Measurements from ENCODE around the gene SNX30.

DNA sequence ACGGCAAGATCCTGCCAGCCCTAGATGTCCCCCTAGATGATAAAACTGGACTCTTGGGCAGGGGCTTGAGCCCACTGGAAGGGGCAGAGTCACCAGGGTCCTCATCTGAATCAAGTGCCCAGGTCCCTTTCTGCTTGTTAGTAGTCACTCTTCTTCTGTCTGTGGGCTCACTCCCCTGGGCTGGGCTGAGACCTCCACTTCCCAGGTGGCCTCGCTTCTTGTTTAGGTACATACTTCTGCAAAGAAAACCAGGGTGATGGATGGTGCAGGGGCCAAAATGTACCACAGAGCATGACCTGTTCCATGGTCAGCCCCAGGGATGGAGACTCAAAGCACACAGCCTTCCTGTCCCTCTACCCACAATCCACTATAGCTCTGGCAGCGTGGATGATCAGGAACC lies 141.0 kb downstream of the SNX30 start:
- TF ChIP-seq CTCF (tag by site-specific recombination; IDR thresholded peaks at IDR 0.05) (no peak), PBX3 (CRISPR knock-in tag; IDR thresholded peaks at IDR 0.05) (no peak)
- TF ChIP-seq, protein P1, sequence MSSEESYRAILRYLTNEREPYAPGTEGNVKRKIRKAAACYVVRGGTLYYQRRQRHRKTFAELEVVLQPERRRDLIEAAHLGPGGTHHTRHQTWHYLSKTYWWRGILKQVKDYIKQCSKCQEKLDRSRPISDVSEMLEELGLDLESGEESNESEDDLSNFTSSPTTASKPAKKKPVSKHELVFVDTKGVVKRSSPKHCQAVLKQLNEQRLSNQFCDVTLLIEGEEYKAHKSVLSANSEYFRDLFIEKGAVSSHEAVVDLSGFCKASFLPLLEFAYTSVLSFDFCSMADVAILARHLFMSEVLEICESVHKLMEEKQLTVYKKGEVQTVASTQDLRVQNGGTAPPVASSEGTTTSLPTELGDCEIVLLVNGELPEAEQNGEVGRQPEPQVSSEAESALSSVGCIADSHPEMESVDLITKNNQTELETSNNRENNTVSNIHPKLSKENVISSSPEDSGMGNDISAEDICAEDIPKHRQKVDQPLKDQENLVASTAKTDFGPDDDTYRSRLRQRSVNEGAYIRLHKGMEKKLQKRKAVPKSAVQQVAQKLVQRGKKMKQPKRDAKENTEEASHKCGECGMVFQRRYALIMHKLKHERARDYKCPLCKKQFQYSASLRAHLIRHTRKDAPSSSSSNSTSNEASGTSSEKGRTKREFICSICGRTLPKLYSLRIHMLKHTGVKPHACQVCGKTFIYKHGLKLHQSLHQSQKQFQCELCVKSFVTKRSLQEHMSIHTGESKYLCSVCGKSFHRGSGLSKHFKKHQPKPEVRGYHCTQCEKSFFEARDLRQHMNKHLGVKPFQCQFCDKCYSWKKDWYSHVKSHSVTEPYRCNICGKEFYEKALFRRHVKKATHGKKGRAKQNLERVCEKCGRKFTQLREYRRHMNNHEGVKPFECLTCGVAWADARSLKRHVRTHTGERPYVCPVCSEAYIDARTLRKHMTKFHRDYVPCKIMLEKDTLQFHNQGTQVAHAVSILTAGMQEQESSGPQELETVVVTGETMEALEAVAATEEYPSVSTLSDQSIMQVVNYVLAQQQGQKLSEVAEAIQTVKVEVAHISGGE (tag by site-specific recombination; conservative IDR thresholded peaks at IDR 0.05; ENCODE audit: low read depth) = no peak

Measured in HEK293 (cell line).